IPS-18a (cell line): ENCODE data around the gene ADCY1.

Source experiments
- H3K27ac ChIP-seq: one replicate; pipeline ENCODE4 v1.5.1; 2013; ENCODE audit warnings: low read length
- H3K27me3 ChIP-seq: one replicate; pipeline ENCODE4 v1.6.1; 2013; ENCODE audit warnings: mild to moderate bottlenecking, low read length; ENCODE audit not compliant: control insufficient read depth, insufficient read depth
- H3K36me3 ChIP-seq: one replicate; pipeline ENCODE4 v1.6.1; 2013; ENCODE audit warnings: low read depth, low read length; ENCODE audit not compliant: control insufficient read depth
- H3K4me1 ChIP-seq: one replicate; pipeline ENCODE4 v1.6.1; 2013; ENCODE audit warnings: low read depth, low read length; ENCODE audit not compliant: control insufficient read depth
- H3K4me3 ChIP-seq: one replicate; pipeline ENCODE4 v1.5.1; 2013; ENCODE audit warnings: low read length
- H3K9ac ChIP-seq: one replicate; pipeline ENCODE4 v1.6.1; 2013; ENCODE audit warnings: mild to moderate bottlenecking, low read length, moderate library complexity
- H3K9me3 ChIP-seq: one replicate; pipeline ENCODE4 v1.6.1; 2013; ENCODE audit warnings: low read depth, low read length; ENCODE audit not compliant: control insufficient read depth

The ADCY1 gene

GRCh38 chr7:45670227-45670626, 96.1 kb downstream of the ADCY1 start:
- Histone ChIP-seq H3K27ac (no peak overlapping the region), H3K36me3 (no peaks in the 10 kb centered on the region), H3K9me3 (no peaks in the 10 kb centered on the region), H3K9ac (no peak overlapping the region), H3K4me3 (no peak overlapping the region), H3K27me3 (no peaks in the 10 kb centered on the region), H3K4me1 (no peaks in the 10 kb centered on the region)

GRCh38 chr7:45670717-45671116, 96.5 kb downstream of the ADCY1 start:
- Histone ChIP-seq H3K9ac (no peak overlapping the region), H3K4me1 (no peaks in the 10 kb centered on the region), H3K27me3 (no peaks in the 10 kb centered on the region), H3K27ac (no peak overlapping the region), H3K36me3 (no peaks in the 10 kb centered on the region), H3K9me3 (no peaks in the 10 kb centered on the region), H3K4me3 (no peak overlapping the region)

GRCh38 chr7:45677311-45677900, 103.2 kb downstream of the ADCY1 start:
- H3K9me3 ChIP-seq = no peaks in the 10 kb centered on the region
- no peak overlapping the region for H3K4me3 ChIP-seq
- H3K27me3 ChIP-seq = no peaks in the 10 kb centered on the region
- no peak overlapping the region for H3K27ac ChIP-seq
- no peak overlapping the region for H3K9ac ChIP-seq
- no peaks in the 10 kb centered on the region for H3K36me3 ChIP-seq
- no peaks in the 10 kb centered on the region for H3K4me1 ChIP-seq

- no peak overlapping the region for H3K27ac ChIP-seq
- no peaks in the 10 kb centered on the region for H3K27me3 ChIP-seq
- H3K4me1 ChIP-seq = no peaks in the 10 kb centered on the region
- H3K9ac ChIP-seq = no peak overlapping the region
- H3K4me3 ChIP-seq = no peak overlapping the region
- H3K36me3 ChIP-seq = no peaks in the 10 kb centered on the region
- H3K9me3 ChIP-seq = no peaks in the 10 kb centered on the region
These were observed 105.3 kb downstream of the ADCY1 start for GRCh38 chr7:45679516-45679915.

- Histone ChIP-seq H3K27me3 (no peaks in the 10 kb centered on the region), H3K36me3 (no peaks in the 10 kb centered on the region), H3K4me1 (no peaks in the 10 kb centered on the region), H3K9me3 (no peaks in the 10 kb centered on the region), H3K9ac (no peak overlapping the region), H3K4me3 (no peak overlapping the region), H3K27ac (no peak overlapping the region)
These were observed 106.6 kb downstream of the ADCY1 start for GRCh38 chr7:45680776-45681175.

- Histone ChIP-seq H3K9ac (no peak overlapping the region), H3K4me3 (no peak overlapping the region), H3K36me3 (no peaks in the 10 kb centered on the region), H3K4me1 (no peaks in the 10 kb centered on the region), H3K9me3 (no peaks in the 10 kb centered on the region), H3K27ac (no peak overlapping the region), H3K27me3 (no peaks in the 10 kb centered on the region)
These were observed 107.6 kb downstream of the ADCY1 start for GRCh38 chr7:45681596-45682357.

GRCh38 chr7:45682358-45682735, 108.2 kb downstream of the ADCY1 start:
- H3K9ac ChIP-seq = no peak overlapping the region
- no peaks in the 10 kb centered on the region for H3K4me1 ChIP-seq
- H3K27me3 ChIP-seq = no peaks in the 10 kb centered on the region
- no peaks in the 10 kb centered on the region for H3K36me3 ChIP-seq
- no peak overlapping the region for H3K27ac ChIP-seq
- H3K9me3 ChIP-seq = no peaks in the 10 kb centered on the region
- H3K4me3 ChIP-seq = no peak overlapping the region

GRCh38 chr7:45682836-45683555, 108.8 kb downstream of the ADCY1 start:
- Histone ChIP-seq H3K4me1 (no peaks in the 10 kb centered on the region), H3K27me3 (no peaks in the 10 kb centered on the region), H3K4me3 (no peak overlapping the region), H3K36me3 (no peaks in the 10 kb centered on the region), H3K9me3 (no peaks in the 10 kb centered on the region), H3K9ac (no peak overlapping the region), H3K27ac (no peak overlapping the region)

GRCh38 chr7:45683556-45684148, 109.5 kb downstream of the ADCY1 start:
- Histone ChIP-seq H3K9me3 (no peaks in the 10 kb centered on the region), H3K4me3 (no peak overlapping the region), H3K36me3 (no peaks in the 10 kb centered on the region), H3K27me3 (no peaks in the 10 kb centered on the region), H3K9ac (no peak overlapping the region), H3K27ac (no peak overlapping the region), H3K4me1 (no peaks in the 10 kb centered on the region)

GRCh38 chr7:45684910-45685618, 110.9 kb downstream of the ADCY1 start:
- no peaks in the 10 kb centered on the region for H3K4me1 ChIP-seq
- H3K27ac ChIP-seq = no peak overlapping the region
- no peaks in the 10 kb centered on the region for H3K9me3 ChIP-seq
- H3K36me3 ChIP-seq = no peaks in the 10 kb centered on the region
- no peak overlapping the region for H3K9ac ChIP-seq
- H3K4me3 ChIP-seq = no peak overlapping the region
- no peaks in the 10 kb centered on the region for H3K27me3 ChIP-seq

- Histone ChIP-seq H3K36me3 (no peaks in the 10 kb centered on the region), H3K27me3 (no peaks in the 10 kb centered on the region), H3K9me3 (no peaks in the 10 kb centered on the region), H3K9ac (no peak overlapping the region), H3K4me1 (no peaks in the 10 kb centered on the region), H3K27ac (no peak overlapping the region), H3K4me3 (no peak overlapping the region)
These were observed 111.6 kb downstream of the ADCY1 start for GRCh38 chr7:45685619-45686240.
